NCI-H524 treated with DMSO at 0.1 percent for 48 hours (cell line): ENCODE results near the gene POLR2M.

Source experiments
- DNase-seq: peaks from one replicate; lab custom pipeline; 2025; lab: John Stamatoyannopoulos, UW

POLR2M gene

GRCh38 chr15:57692709-57693108 lies 13.8 kb upstream of the POLR2M start:
- no peak for DNase-seq

DNA sequence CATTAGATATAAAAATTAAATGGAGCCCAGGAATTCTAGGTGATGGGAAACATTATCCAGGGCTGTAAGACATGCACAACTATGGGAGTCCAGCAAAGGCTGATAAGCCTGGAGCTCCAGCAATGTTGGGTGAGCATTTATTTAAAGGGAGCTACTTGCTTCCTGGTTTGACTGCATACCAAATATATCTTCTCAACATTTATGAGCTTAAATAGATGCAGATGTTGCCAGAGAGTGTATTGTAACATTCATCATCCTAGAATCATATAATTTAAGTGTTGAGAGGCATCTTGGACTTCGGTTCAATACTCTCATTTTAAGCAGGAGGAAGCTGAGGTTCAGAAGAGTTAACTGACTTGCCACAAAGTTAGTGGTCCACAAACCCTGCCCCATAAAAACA lies 12.2 kb upstream of the POLR2M start:
- DNase-seq = no peak

DNA sequence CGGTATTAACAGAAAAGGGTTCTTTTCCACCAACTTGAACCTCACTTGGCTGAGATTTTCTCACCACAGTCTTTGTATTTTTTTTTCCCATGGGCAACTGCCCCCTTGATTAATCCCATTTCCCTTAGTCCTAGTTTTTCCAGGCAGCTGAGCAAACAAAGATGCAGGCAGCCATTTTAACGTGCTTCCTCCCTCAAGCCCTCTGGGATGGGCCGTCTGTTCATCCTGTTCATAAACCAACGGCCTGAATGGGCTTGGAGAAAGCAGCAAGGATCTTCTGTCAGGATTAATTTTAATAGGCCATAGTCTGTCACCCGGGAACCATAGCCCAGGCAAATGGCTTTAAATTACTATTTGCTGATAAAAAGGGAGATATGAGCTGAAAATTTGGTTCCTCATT lies 10.4 kb upstream of the POLR2M start:
- DNase-seq = no peak

DNA sequence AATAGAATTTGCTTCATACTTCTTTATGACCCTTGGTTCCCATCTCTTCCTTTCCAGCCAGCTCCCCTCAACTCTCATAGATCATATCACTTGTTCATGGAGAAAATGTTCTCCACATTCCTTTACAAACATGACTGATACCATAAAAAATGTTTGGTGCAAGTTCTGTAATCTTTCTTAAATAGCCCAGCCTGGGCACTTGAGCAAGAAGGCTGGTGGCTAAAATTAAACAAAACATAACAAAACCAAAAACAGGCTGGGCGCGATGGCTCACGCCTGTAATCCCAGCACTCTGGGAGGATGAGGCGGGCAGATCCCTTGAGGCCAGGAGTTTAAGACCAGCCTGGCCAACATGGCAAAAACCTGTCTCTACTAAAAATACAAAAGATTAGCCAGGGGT lies 8.9 kb upstream of the POLR2M start:
- no peak for DNase-seq

- no peak for DNase-seq
These were observed 8.3 kb upstream of the POLR2M start for GRCh38 chr15:57698243-57698642.

DNA sequence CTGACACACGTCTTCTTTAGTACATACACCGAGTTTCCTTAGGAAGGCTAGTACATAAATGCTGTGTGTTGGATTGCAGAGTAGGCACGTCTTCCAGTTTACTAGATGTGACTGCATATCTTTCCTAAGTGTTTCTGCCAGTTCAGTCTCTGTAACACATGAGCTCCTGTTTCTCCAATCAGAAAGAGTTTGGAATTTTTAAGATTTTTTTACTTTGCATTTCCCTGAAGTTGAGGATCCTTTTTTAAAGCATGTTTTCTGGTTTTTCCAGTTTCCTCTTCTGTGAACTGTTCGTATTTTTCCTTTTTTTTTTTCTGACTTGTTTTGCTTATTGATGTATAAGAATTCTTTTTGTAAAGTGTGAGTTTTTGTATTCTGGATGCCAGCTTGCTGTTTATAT lies 7.5 kb upstream of the POLR2M start:
- no peak for DNase-seq

GRCh38 chr15:57703387-57703786 lies 3.1 kb upstream of the POLR2M start:
- DNase-seq = no peak

GRCh38 chr15:57704441-57704840 lies 2.1 kb upstream of the POLR2M start:
- DNase-seq = no peak

- no peak for DNase-seq
These were observed 639 bp upstream of the POLR2M start for GRCh38 chr15:57705746-57706404.

GRCh38 chr15:57708047-57708446 lies 1.5 kb downstream of the POLR2M start:
- no peak for DNase-seq

DNA sequence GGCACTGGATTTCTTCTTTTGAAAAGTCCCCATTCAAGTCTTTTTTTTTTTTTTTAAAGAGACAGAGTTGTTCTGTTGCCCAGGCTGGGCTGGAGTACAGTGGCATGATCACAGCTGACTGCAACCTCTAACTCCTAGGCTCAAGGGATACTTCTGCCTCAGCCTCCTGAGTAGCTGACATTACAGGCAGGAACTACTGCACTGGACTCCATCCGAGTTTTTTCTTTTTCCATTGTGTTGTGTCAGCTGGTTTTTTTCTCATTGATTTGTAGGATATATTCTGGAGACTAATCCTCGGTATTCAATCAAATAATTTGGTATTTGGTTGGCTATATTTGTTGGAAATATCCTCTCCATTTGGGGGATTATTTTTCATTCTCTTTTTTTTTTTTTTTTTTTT lies 11.8 kb downstream of the POLR2M start:
- DNase-seq = no peak

DNA sequence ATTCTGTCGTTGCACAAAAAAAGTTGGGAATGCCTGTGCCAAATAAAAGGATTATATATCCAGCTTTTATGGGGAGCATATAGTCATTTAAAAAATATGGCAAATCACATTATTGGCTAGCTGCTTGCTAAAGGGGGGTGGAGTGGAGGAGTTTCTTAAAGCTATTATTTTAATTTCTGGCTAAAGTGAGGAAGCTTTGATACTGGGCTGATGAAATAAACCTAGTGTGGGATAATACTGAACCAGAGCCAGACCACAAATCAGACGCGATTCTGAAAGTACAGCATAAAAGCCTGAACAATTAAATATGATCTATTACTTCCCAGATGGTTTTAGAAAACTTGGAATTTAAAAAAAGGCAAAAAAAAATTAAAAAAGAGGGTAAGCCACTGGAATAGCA lies 14.4 kb downstream of the POLR2M start:
- DNase-seq = no peak

- DNase-seq = no peak
These were observed 19.9 kb downstream of the POLR2M start for GRCh38 chr15:57726411-57726810.

DNA sequence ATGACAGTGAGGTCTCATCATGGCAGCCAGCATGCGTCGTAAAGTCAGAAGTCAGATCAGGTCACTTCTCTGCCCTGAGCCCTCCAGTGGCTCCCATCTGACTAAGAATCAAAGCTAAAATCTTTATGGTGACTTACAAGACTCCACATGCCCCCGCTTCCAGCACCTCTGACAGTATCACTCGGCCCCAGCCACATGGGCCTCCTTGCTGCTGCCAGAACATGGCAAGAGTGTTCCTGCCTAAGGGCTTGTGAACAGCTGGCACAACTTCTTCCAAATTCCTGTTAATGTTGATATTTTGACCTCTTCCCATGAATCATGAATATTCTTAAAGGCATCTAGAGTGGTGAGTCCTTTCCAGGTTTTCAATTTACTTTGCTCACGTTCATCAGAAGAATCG lies 20.5 kb downstream of the POLR2M start:
- no peak for DNase-seq

GRCh38 chr15:57728436-57728835 lies 21.9 kb downstream of the POLR2M start:
- no peak for DNase-seq

GRCh38 chr15:57730876-57731275 lies 24.4 kb downstream of the POLR2M start:
- DNase-seq = no peak

GRCh38 chr15:57731530-57732103 lies 25.1 kb downstream of the POLR2M start:
- DNase-seq = no peak

- no peak for DNase-seq
These were observed 26.2 kb downstream of the POLR2M start for GRCh38 chr15:57732526-57733331.

- no peak for DNase-seq
These were observed 28.3 kb downstream of the POLR2M start for GRCh38 chr15:57734860-57735259.

GRCh38 chr15:57735431-57735830 lies 28.9 kb downstream of the POLR2M start:
- no peak for DNase-seq

DNA sequence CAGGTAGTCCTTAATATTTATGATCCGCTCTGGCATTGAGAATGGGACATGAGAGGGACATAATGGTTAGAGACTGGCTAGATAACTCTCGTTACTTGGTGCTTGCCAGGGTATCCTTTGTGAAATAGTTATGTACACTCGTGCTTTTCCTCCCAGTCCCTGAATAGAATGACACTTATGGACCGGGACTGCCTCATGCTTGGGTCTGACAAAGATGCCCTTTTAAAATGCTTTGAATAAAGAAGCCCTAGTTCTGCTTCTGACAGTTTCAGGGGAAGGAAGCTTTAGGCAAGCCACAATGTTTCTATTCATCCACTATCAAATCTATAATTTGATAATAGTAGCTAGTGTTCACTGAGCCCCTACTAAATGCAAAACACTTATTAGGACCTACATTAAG lies 29.4 kb downstream of the POLR2M start:
- no peak for DNase-seq

GRCh38 chr15:57736591-57736990 lies 30.1 kb downstream of the POLR2M start:
- DNase-seq = no peak

DNA sequence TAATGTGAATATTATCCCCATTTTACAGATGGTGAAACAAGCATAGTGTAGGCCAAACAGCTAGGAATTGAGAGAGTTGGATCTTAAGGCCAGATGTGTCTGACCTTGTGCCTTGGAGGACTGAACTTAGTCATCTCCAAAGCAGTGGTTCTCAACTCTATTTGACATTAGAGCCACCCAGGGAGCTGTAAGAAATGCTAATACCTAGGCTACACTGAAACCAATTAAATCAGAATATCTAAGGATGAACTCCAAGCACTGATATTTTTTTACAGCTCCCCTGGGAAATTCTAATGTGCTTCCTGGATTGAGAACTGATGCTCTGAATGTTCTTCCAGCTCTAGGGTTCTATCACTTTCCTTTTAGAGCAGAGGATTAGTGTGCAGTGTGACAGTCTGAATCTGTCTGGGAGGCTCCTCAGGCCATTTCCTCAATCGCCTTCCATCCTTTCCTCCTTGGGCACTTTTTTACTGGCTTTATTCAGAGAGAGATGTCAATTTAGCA lies 32.3 kb downstream of the POLR2M start:
- DNase-seq = no peak
